Tibial nerve (tissue), 4 donors: Measurements from ENCODE around the gene USP20. TPM values are rescaled to one million over a fixed set of nuclear protein-coding genes. Genes with fewer than 3 reads are reported as not detected.

Source experiments
- DNase-seq, 2 donors: peaks; one replicate each; pipeline ENCODE4 v3.0.0-alpha.2; 2019; ENCODE audit warnings: low spot score in 2 of 2
- H3K27ac ChIP-seq, 4 donors: fragments of 200-600 bp; sonication (generic) in 3 of 4; one replicate each; pipeline ENCODE4 v1.5.1; 2017 to 2019; ENCODE audit warnings: mild to moderate bottlenecking in 1 of 4
- H3K27me3 ChIP-seq, 2 donors: fragments of 200-600 bp; sonication (generic) in 1 of 2; one replicate each; pipeline versions ENCODE4 v1.5.1 to v1.6.0; 2017 to 2019
- H3K36me3 ChIP-seq, 3 donors: fragments of 200-600 bp; sonication (generic); one replicate each; pipeline ENCODE4 v1.5.1; 2018 to 2019
- H3K4me1 ChIP-seq, 4 donors: fragments of 200-600 bp; sonication (generic) in 3 of 4; one replicate each; pipeline ENCODE4 v1.5.1; 2017 to 2019
- H3K4me3 ChIP-seq, 4 donors: fragments of 200-600 bp; sonication (generic) in 3 of 4; one replicate each; pipeline ENCODE4 v1.5.1; 2017 to 2019; ENCODE audit warnings: mild to moderate bottlenecking in 1 of 4, moderate library complexity in 1 of 4
- H3K9me3 ChIP-seq, 4 donors: fragments of 200-600 bp; sonication (generic) in 3 of 4; one replicate each; pipeline ENCODE4 v1.5.1; 2017 to 2019
- EP300 ChIP-seq, 2 donors: sonication (generic); formaldehyde crosslinking; IDR thresholded peaks; one replicate each; pipeline ENCODE4 v1.6.1; 2017; ENCODE audit warnings: antibody characterized with exemption in 2 of 2, mild to moderate bottlenecking in 1 of 2
- POLR2A ChIP-seq, 2 donors: fragments of 450-650 bp; IDR thresholded peaks; one replicate each; pipeline ENCODE4 v1.6.1; 2017; ENCODE audit warnings: antibody characterized with exemption in 2 of 2, mild to moderate bottlenecking in 2 of 2, moderate library complexity in 2 of 2
- WGBS, 2 donors: methylation state at CpG; one replicate each; pipeline ENCODE4 v1.1.5; 2018; 5-methylcytosine and 5-hydroxymethylcytosine counted together
- total RNA-seq, 4 donors: library from RNA; depleted of rRNA; stranded (reverse); fragments of >200 nt; gene quantifications; one replicate each; pipeline ENCODE4 v1.1.0, GENCODE V29; 2016
- TF ChIP-seq, protein P1 (sequence below), 5 experiments: fragments of 200-600 bp in 3 of 5; fragments of 450-650 bp in 2 of 5; sonication (generic) in 3 of 5; IDR thresholded peaks; one replicate each; pipeline ENCODE4 v1.5.1; 2016 to 2019; ENCODE audit warnings: antibody characterized with exemption in 5 of 5, mild to moderate bottlenecking in 3 of 5, moderate library complexity in 2 of 5

Gene USP20
- total RNA-seq, 4 donors from 2014 or later: 20.1 to 50.1 (median 24.1) TPM

- H3K36me3 ChIP-seq: peaks cover 0 to 22% (median 19%) of the 10 kb centered on the region in 3 donors
- no peak overlapping the region for H3K27ac ChIP-seq
- no peaks in the 10 kb centered on the region for H3K27me3 ChIP-seq
- TF ChIP-seq POLR2A (IDR thresholded peaks at IDR 0.05) (no peak), EP300 (IDR thresholded peaks at IDR 0.05) (no peak)
- TF ChIP-seq, protein P1, sequence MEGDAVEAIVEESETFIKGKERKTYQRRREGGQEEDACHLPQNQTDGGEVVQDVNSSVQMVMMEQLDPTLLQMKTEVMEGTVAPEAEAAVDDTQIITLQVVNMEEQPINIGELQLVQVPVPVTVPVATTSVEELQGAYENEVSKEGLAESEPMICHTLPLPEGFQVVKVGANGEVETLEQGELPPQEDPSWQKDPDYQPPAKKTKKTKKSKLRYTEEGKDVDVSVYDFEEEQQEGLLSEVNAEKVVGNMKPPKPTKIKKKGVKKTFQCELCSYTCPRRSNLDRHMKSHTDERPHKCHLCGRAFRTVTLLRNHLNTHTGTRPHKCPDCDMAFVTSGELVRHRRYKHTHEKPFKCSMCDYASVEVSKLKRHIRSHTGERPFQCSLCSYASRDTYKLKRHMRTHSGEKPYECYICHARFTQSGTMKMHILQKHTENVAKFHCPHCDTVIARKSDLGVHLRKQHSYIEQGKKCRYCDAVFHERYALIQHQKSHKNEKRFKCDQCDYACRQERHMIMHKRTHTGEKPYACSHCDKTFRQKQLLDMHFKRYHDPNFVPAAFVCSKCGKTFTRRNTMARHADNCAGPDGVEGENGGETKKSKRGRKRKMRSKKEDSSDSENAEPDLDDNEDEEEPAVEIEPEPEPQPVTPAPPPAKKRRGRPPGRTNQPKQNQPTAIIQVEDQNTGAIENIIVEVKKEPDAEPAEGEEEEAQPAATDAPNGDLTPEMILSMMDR (IDR thresholded peaks at IDR 0.05): no peak
- no peak overlapping the region for H3K4me3 ChIP-seq
- H3K9me3 ChIP-seq: no peaks in the 10 kb centered on the region
- WGBS, 2 donors: 88 to 89% methylated on average over 34 to 38 of the region's 38 CpGs
- no peaks in the 10 kb centered on the region for H3K4me1 ChIP-seq
- no peak for DNase-seq
Observed at GRCh38 chr9:129874261-129875101, 39.2 kb downstream of the USP20 start.

GRCh38 chr9:129875181-129875611, 39.9 kb downstream of the USP20 start:
- 86 to 88% methylated on average over 19 to 23 of the region's 23 CpGs for WGBS, 2 donors
- Histone ChIP-seq H3K4me3 (no peak overlapping the region), H3K27me3 (no peaks in the 10 kb centered on the region), H3K36me3 (peaks cover 0 to 25% (median 11%) of the 10 kb centered on the region in 3 donors), H3K9me3 (no peaks in the 10 kb centered on the region), H3K4me1 (no peaks in the 10 kb centered on the region), H3K27ac (no peak overlapping the region)
- no peak for DNase-seq
- no peak for TF ChIP-seq EP300 (IDR thresholded peaks at IDR 0.05)
- TF ChIP-seq POLR2A (IDR thresholded peaks at IDR 0.05): no peak
- TF ChIP-seq, protein P1 (IDR thresholded peaks at IDR 0.05): no peak

DNA sequence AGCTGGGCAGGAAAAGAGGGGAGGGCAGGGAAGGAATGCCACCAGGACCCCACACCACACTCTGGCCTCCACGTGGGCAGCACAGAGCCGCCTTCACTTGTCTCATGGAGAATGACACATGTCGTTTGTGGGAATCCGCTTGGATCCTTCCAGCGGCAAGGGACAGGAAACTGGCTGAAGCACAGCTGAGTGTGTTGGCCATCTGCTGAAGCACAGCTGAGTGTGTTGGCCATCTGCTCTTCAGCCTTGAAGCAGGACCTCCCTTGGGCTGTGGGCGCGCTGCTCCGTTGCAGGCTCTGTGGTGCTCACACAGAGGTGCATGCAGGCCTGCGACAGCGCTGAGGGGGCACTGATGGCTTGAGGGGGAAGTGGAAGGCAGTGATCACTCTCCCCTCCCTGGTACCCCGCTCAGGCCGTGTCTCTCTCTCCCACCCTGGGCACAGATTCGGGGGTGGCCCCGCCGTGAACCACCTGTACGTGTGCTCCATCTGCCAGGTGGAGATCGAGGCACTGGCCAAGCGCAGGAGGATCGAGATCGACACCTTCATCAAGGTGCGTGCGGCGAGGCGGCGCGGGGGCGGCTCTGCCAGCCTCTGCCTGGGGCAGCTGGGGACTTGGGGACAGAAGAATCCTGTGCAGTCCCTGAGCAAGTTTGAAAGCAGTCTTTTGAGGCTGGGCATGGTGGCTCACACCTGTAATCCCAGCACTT, 40.6 kb downstream of the USP20 start:
- no peaks in the 10 kb centered on the region for H3K27me3 ChIP-seq
- H3K4me1 ChIP-seq: no peaks in the 10 kb centered on the region
- TF ChIP-seq POLR2A (IDR thresholded peaks at IDR 0.05): no peak
- TF ChIP-seq, protein P1 (IDR thresholded peaks at IDR 0.05): no peak
- TF ChIP-seq EP300 (IDR thresholded peaks at IDR 0.05): no peak
- H3K9me3 ChIP-seq: no peaks in the 10 kb centered on the region
- no peak for DNase-seq
- no peak overlapping the region for H3K27ac ChIP-seq
- H3K4me3 ChIP-seq: no peak overlapping the region
- peaks cover 0 to 26% (median 7%) of the 10 kb centered on the region in 3 donors for H3K36me3 ChIP-seq
- WGBS, 2 donors: 93 to 95% methylated on average over 21 to 27 of the region's 27 CpGs

DNA sequence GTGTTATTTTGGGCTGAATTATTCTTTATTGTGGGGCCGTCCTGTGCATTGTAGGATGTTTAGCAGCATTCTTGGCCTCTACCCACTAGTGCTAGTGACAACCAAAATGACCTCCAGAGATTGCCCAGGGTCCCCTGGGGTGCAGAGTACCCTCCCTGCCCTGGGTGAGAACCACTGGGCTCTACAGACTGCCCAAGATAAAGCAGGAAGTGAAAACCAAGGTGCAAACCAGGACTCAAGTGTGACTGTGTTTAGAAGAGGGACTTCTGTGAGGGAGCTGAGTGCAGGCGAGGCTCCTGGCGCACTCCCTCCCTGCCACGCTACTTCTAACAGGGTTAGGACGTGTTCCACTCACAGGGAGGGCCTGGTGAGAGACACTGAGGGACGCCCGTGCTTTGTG, 41.6 kb downstream of the USP20 start:
- Histone ChIP-seq H3K27ac (no peak overlapping the region), H3K9me3 (no peaks in the 10 kb centered on the region), H3K4me1 (no peaks in the 10 kb centered on the region), H3K4me3 (no peak overlapping the region), H3K36me3 (peaks cover 0 to 26% (median 4%) of the 10 kb centered on the region in 3 donors), H3K27me3 (no peaks in the 10 kb centered on the region)
- TF ChIP-seq EP300 (IDR thresholded peaks at IDR 0.05) (no peak), POLR2A (IDR thresholded peaks at IDR 0.05) (no peak)
- TF ChIP-seq, protein P1 (IDR thresholded peaks at IDR 0.05): no peak
- no peak for DNase-seq
- 81 to 94% methylated on average over 7 of the region's 7 CpGs for WGBS, 2 donors

GRCh38 chr9:129878291-129878690, 43.0 kb downstream of the USP20 start:
- Histone ChIP-seq H3K4me1 (no peaks in the 10 kb centered on the region), H3K4me3 (no peak overlapping the region), H3K27ac (no peak overlapping the region), H3K9me3 (no peaks in the 10 kb centered on the region), H3K27me3 (no peaks in the 10 kb centered on the region), H3K36me3 (peaks cover 0 to 26% (median 0%) of the 10 kb centered on the region in 3 donors)
- TF ChIP-seq, protein P1 (IDR thresholded peaks at IDR 0.05): no peak
- no peak for TF ChIP-seq POLR2A (IDR thresholded peaks at IDR 0.05)
- TF ChIP-seq EP300 (IDR thresholded peaks at IDR 0.05): no peak
- no peak for DNase-seq
- WGBS, 2 donors: 92 to 96% methylated on average over 11 of the region's 11 CpGs
